HEK293T (cell line): Measurements from ENCODE around the gene DBF4.
"Not testable (repeated sequence)": the region's sequence is repeated elsewhere in the genome, so short reads cannot be mapped to it uniquely, and the experiment has no call there.

Experiments
- CTCF ChIA-PET: fragments of 350-600 bp; formaldehyde crosslinking; extraction: SDS; loops from one replicate; lab custom pipeline; 2021; ENCODE audit warnings: antibody characterized with exemption, inconsistent platforms; lab: Yijun Ruan, JAX
- POLR2A ChIA-PET: fragments of 350-600 bp; formaldehyde crosslinking; extraction: SDS; loops from one replicate; lab custom pipeline; 2020; ENCODE audit warnings: antibody characterized with exemption, inconsistent platforms; lab: Yijun Ruan, JAX
- DNase-seq: peaks from one replicate; pipeline ENCODE4 v3.0.0; 2012; ENCODE audit warnings: mixed read lengths; ENCODE audit errors: extremely low spot score
- ARNT ChIP-seq: fragments of 450-650 bp; IDR thresholded peaks from 2 replicates; pipeline ENCODE4 v1.6.1; 2017; ENCODE audit warnings: mild to moderate bottlenecking
- BHLHE40 ChIP-seq: fragments of 450-650 bp; IDR thresholded peaks from 2 replicates; pipeline ENCODE4 v1.6.1; 2016; ENCODE audit warnings: mild to moderate bottlenecking, moderate library complexity, borderline replicate concordance
- CTBP1 ChIP-seq: fragments of 450-650 bp; IDR thresholded peaks from 2 replicates; pipeline ENCODE4 v1.6.1; 2016; ENCODE audit warnings: borderline replicate concordance
- ELF4 ChIP-seq: fragments of 450-650 bp; IDR thresholded peaks from 2 replicates; pipeline ENCODE4 v1.6.1; 2017; ENCODE audit warnings: antibody characterized with exemption
- FOXA1 ChIP-seq: fragments of 450-650 bp; IDR thresholded peaks from 2 replicates; pipeline ENCODE4 v1.6.1; 2016; ENCODE audit warnings: mild to moderate bottlenecking
- FOXK2 ChIP-seq: fragments of 450-650 bp; IDR thresholded peaks from 2 replicates; pipeline ENCODE4 v1.6.1; 2016; ENCODE audit warnings: mild to moderate bottlenecking
- FOXM1 ChIP-seq: fragments of 450-650 bp; IDR thresholded peaks from 2 replicates; pipeline ENCODE4 v1.6.1; 2017; ENCODE audit warnings: mild to moderate bottlenecking, borderline replicate concordance
- HDGF ChIP-seq: fragments of 450-650 bp; IDR thresholded peaks from 2 replicates; pipeline ENCODE4 v1.6.1; 2017; ENCODE audit warnings: antibody characterized with exemption, borderline replicate concordance
- L3MBTL2 ChIP-seq: fragments of 450-650 bp; conservative IDR thresholded peaks from 2 replicates; pipeline ENCODE4 v1.6.1; 2016; ENCODE audit warnings: mild to moderate bottlenecking
- LEF1 ChIP-seq: fragments of 450-650 bp; IDR thresholded peaks from 2 replicates; pipeline ENCODE4 v1.6.1; 2017; ENCODE audit warnings: mild to moderate bottlenecking, borderline replicate concordance
- NFRKB ChIP-seq: fragments of 450-650 bp; IDR thresholded peaks from 2 replicates; pipeline ENCODE4 v1.6.1; 2016; ENCODE audit warnings: mild to moderate bottlenecking, moderate library complexity
- PKNOX1 ChIP-seq: fragments of 450-650 bp; IDR thresholded peaks from 2 replicates; pipeline ENCODE4 v1.6.1; 2016
- SP1 ChIP-seq: fragments of 450-650 bp; IDR thresholded peaks from 2 replicates; pipeline ENCODE4 v1.6.1; 2017
- SUZ12 ChIP-seq: fragments of 450-650 bp; IDR thresholded peaks from 2 replicates; pipeline ENCODE4 v1.6.1; 2016; ENCODE audit warnings: mild to moderate bottlenecking
- TARDBP ChIP-seq: fragments of 450-650 bp; IDR thresholded peaks from 2 replicates; pipeline ENCODE4 v1.6.1; 2016
- ZNF384 ChIP-seq: fragments of 450-650 bp; IDR thresholded peaks from 2 replicates; pipeline ENCODE4 v1.6.1; 2016

Gene DBF4

GRCh38 chr7:87872346-87872745 lies 3.9 kb upstream of the DBF4 start:
- ChIA-PET CTCF (no interaction called here), POLR2A (no interaction called here)
- no peak for DNase-seq
- TF ChIP-seq ELF4 (no peak), SUZ12 (no peak), HDGF (no peak), LEF1 (no peak), FOXK2 (no peak), PKNOX1 (no peak), FOXM1 (no peak), BHLHE40 (no peak), FOXA1 (no peak), L3MBTL2 (no peak), NFRKB (no peak), SP1 (no peak), CTBP1 (no peak), TARDBP (no peak), ARNT (no peak), ZNF384 (no peak)

GRCh38 chr7:87873328-87873727 lies 3.0 kb upstream of the DBF4 start:
- POLR2A ChIA-PET, DNase-seq, CTCF ChIA-PET: not testable (repeated sequence)

- no peak for DNase-seq
These were observed 2.2 kb upstream of the DBF4 start for GRCh38 chr7:87874066-87874465.

GRCh38 chr7:87875151-87876039 lies 898 bp upstream of the DBF4 start:
- CTCF ChIA-PET = interaction anchor here (1.2 kb wide), 1 partner anchor 11 kb away, joined by 3 read pairs; no protein-coding TSS in a partner anchor
- peak; percentile 8 for DNase-seq

More at GRCh38 chr7:87874066-87874465, 2.2 kb upstream of the DBF4 start:
- ChIA-PET CTCF (no interaction called here), POLR2A (interaction anchor here (1.3 kb wide), 1 partner anchor 60 kb away, joined by 8 read pairs; the partner anchor contains the start of gene ADAM22)
- TF ChIP-seq HDGF = no peak
- TF ChIP-seq FOXK2 = no peak
- TF ChIP-seq SP1 = no peak
- TF ChIP-seq TARDBP = no peak
- TF ChIP-seq FOXA1 = no peak
- no peak for TF ChIP-seq L3MBTL2
- TF ChIP-seq BHLHE40 = no peak
- TF ChIP-seq ZNF384 = no peak
- TF ChIP-seq PKNOX1 = no peak
- no peak for TF ChIP-seq SUZ12
- no peak for TF ChIP-seq NFRKB
- no peak for TF ChIP-seq ELF4
- no peak for TF ChIP-seq CTBP1
- TF ChIP-seq FOXM1 = no peak
- no peak for TF ChIP-seq LEF1

GRCh38 chr7:87876869-87877234 lies 559 bp downstream of the DBF4 start:
- peak; percentile 51 for DNase-seq
- POLR2A ChIA-PET = interaction anchor here (1.8 kb wide), 1 partner anchor 56 kb away, joined by 9 read pairs; the partner anchor contains the start of gene ADAM22
- CTCF ChIA-PET = interaction anchor here (0.6 kb wide), 1 partner anchor 405 kb away, joined by 3 read pairs; no protein-coding TSS in a partner anchor
- TF ChIP-seq FOXK2 (no peak), L3MBTL2 (peak; percentile 74)

More at GRCh38 chr7:87875151-87876039, 898 bp upstream of the DBF4 start:
- TF ChIP-seq PKNOX1 = peak; percentile 70
- TF ChIP-seq ZNF384 = peak; percentile 25; the same call in 1 of the 2 replicates
- TF ChIP-seq CTBP1 = no peak; the same call in 1 of the 2 replicates
- TF ChIP-seq SUZ12 = no peak
- no peak for TF ChIP-seq FOXM1
- no peak for TF ChIP-seq ELF4
- TF ChIP-seq BHLHE40 = no peak
- TF ChIP-seq L3MBTL2 = no peak
- TF ChIP-seq SP1 = no peak
- TF ChIP-seq TARDBP = no peak
- POLR2A ChIA-PET = interaction anchor here (1.1 to 1.8 kb wide), 4 partner anchors 10 to 530 kb away, joined by 4 to 9 read pairs (median 7); partner anchors contain the start of gene ADAM22

- POLR2A ChIA-PET = interaction anchor here (1.8 kb wide), 1 partner anchor 56 kb away, joined by 9 read pairs; the partner anchor contains the start of gene ADAM22
- TF ChIP-seq SUZ12 (no peak), ARNT (no peak), SP1 (no peak), HDGF (no peak), FOXM1 (no peak), ELF4 (no peak), ZNF384 (no peak), L3MBTL2 (no peak), FOXA1 (no peak), CTBP1 (no peak), BHLHE40 (no peak)
- DNase-seq = no peak
- CTCF ChIA-PET = interaction anchor here (0.6 kb wide), 1 partner anchor 405 kb away, joined by 3 read pairs; no protein-coding TSS in a partner anchor
These were observed 1.2 kb downstream of the DBF4 start for GRCh38 chr7:87877366-87878040.
